PC-9 (cell line): ENCODE data around the gene TMEM240.
"Not testable (repeated sequence)": the region's sequence is repeated elsewhere in the genome, so short reads cannot be mapped to it uniquely, and the experiment has no call there.

Experiments
- CTCF ChIP-seq: fragments of 200-600 bp; sonication (generic); conservative IDR thresholded peaks from 2 replicates; pipeline ENCODE4 v1.6.1; 2017; ENCODE audit warnings: mixed run types, antibody characterized with exemption, mild to moderate bottlenecking, moderate library complexity
- EZH2 ChIP-seq: fragments of 200-600 bp; sonication (generic); IDR thresholded peaks from 2 replicates; pipeline ENCODE4 v1.8.0; 2017; ENCODE audit warnings: antibody characterized with exemption, low read depth

GRCh38 chr1:1557688-1558087, 17.3 kb upstream of the TMEM240 start:
- TF ChIP-seq CTCF, EZH2: not testable (repeated sequence)
